Stimulated activated naive B cell treated with anti-CD40 and anti-IgM and Interleukin-4, amounts not matched to agents 10 μg/mL and 1 μg/mL and 100 μg/mL, for 72 hours (primary cell): Measurements from ENCODE around the gene WNT9A.
A peak's percentile ranks its signal among the peaks of the same experiment; 100 is the strongest.
"Not testable (repeated sequence)": the region's sequence is repeated elsewhere in the genome, so short reads cannot be mapped to it uniquely, and the experiment has no call there.

ENCODE experiments used
- ATAC-seq, 2 donors: fragments of 150-1000 bp; cut with Tn5 transposase; replicated peaks; 2 replicates each; pipeline ENCODE4 v1.10.0; 2021; ENCODE audit warnings: moderate library complexity in 1 of 2
- DNase-seq: peaks from one replicate; pipeline ENCODE4 v3.0.0; 2021
- H3K27ac Mint-ChIP-seq: one replicate; pipeline ENCODE4 v1.8.0; 2022; ENCODE audit warnings: mild to moderate bottlenecking, mixed read lengths
- H3K27me3 Mint-ChIP-seq, 2 donors: one replicate each; pipeline ENCODE4 v1.8.0; 2022; ENCODE audit warnings: mixed read lengths in 2 of 2
- H3K36me3 Mint-ChIP-seq, 2 donors: one replicate each; pipeline ENCODE4 v1.8.0; 2022; ENCODE audit warnings: mixed read lengths in 2 of 2, mild to moderate bottlenecking in 1 of 2
- H3K4me1 Mint-ChIP-seq, 2 donors: one replicate each; pipeline ENCODE4 v1.8.0; 2022; ENCODE audit warnings: mixed read lengths in 2 of 2, mild to moderate bottlenecking in 1 of 2
- H3K4me3 Mint-ChIP-seq, 2 donors: one replicate each; pipeline ENCODE4 v1.8.0; 2022; ENCODE audit warnings: mild to moderate bottlenecking in 2 of 2, mixed read lengths in 2 of 2, moderate library complexity in 1 of 2
- H3K9me3 Mint-ChIP-seq, 2 donors: one replicate each; pipeline ENCODE4 v1.8.0; 2022; ENCODE audit warnings: mixed read lengths in 2 of 2, mild to moderate bottlenecking in 1 of 2

WNT9A gene

GRCh38 chr1:227947676-227948492 is at the start of gene WNT9A:
Gene WNT9A, minus strand, starts transcription at chr1:227947932. Its CDS starts 45 bp downstream, at chr1:227947887.
- Mint-ChIP-seq H3K27ac (no peak within 1 kb of the TSS), H3K4me1 (peaks cover 10 to 14% of the 10 kb centered on the region in 2 donors), H3K4me3 (peak within 1 kb of the TSS; percentile 69 to 70), H3K9me3 (no peaks in the 10 kb centered on the region), H3K27me3 (peaks cover 48 to 64% of the 10 kb centered on the region in 2 donors), H3K36me3 (no peaks in the 10 kb centered on the region)
- DNase-seq (no peak), ATAC-seq (peak; percentile 42 to 48)

- Mint-ChIP-seq H3K9me3 (peaks cover 24 to 28% of the 10 kb centered on the region in 2 donors), H3K4me3 (no peak overlapping the region), H3K27ac (no peak overlapping the region), H3K36me3 (peaks cover 0 to 4% of the 10 kb centered on the region in 2 donors), H3K4me1 (peaks cover 2 to 4% of the 10 kb centered on the region in 2 donors), H3K27me3 (peaks cover 41 to 53% of the 10 kb centered on the region in 2 donors)
- DNase-seq (no peak), ATAC-seq (no peak)
Measured at GRCh38 chr1:227996187-227996950, 48.6 kb upstream of the WNT9A start.

GRCh38 chr1:227994632-227995300 is 47.0 kb upstream of the WNT9A start:
- no peak overlapping the region for H3K4me3 Mint-ChIP-seq
- no peak for ATAC-seq
- peaks cover 2 to 4% of the 10 kb centered on the region in 2 donors for H3K4me1 Mint-ChIP-seq
- peaks cover 24 to 28% of the 10 kb centered on the region in 2 donors for H3K9me3 Mint-ChIP-seq
- no peak overlapping the region for H3K27ac Mint-ChIP-seq
- H3K36me3 Mint-ChIP-seq: peaks cover 0 to 4% of the 10 kb centered on the region in 2 donors
- no peak for DNase-seq
- peaks cover 27 to 55% of the 10 kb centered on the region in 2 donors for H3K27me3 Mint-ChIP-seq

DNA sequence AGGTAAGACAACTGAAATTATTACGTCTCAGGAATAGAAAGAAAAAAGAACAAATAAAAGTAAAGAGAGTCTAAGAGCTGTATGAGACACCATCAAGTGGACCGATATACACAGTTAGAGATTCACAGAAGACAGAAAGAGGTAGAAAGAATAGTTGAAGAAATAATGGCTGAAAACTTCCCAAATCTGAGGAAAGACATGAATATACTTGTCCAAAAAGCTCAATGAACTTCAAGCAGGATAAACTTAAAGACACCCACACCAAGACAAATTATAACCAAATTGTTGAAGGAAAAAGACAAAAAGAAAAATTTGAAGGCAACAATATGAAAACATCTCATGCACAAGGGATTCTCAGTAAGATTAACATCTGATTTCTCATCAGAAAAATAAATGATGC is 39.4 kb upstream of the WNT9A start:
- H3K4me3 Mint-ChIP-seq: no peak overlapping the region
- no peak for ATAC-seq
- H3K4me1 Mint-ChIP-seq: no peaks in the 10 kb centered on the region
- no peak for DNase-seq
- peaks cover 7 to 8% of the 10 kb centered on the region in 2 donors for H3K9me3 Mint-ChIP-seq
- peaks cover 17 to 43% of the 10 kb centered on the region in 2 donors for H3K27me3 Mint-ChIP-seq
- no peak overlapping the region for H3K27ac Mint-ChIP-seq
- H3K36me3 Mint-ChIP-seq: peaks cover 0 to 4% of the 10 kb centered on the region in 2 donors

DNA sequence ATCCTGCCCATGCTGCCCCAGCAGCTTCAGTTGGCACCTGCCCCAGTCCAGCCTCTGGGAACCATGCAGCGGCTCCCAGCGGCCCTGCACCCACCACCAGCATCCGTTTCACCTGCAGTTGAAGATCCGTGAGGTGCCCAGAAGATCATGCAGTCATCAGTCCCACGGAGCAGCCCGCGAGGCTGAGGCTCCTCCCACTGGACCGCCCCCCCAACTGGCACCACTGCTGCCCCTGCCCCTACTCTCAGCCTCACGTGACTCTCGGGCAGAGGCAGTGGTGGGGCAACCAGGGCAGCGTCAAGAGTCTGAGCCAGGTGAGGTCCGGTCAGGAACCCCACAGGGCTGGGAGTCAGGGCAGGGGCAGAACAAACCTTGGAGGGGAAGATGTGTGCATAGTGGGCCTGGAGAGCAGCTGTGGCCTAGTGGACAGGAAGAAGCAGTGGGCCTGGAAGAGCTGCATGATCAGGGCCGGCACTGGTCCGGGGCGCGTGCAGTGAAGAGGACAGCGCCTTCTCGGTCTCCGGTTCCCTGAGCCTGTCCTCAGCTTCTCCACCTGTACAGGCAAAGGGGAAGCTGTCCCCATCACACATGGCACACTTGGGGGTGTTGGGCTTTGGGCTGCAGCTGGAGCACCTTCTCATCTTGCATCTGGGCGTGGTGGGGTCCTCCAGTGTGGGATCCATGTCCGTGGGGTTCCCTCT is 28.0 kb upstream of the WNT9A start:
- not testable (repeated sequence) for H3K4me1 Mint-ChIP-seq, H3K27ac Mint-ChIP-seq, ATAC-seq, H3K4me3 Mint-ChIP-seq, H3K9me3 Mint-ChIP-seq, H3K36me3 Mint-ChIP-seq, H3K27me3 Mint-ChIP-seq, DNase-seq

DNA sequence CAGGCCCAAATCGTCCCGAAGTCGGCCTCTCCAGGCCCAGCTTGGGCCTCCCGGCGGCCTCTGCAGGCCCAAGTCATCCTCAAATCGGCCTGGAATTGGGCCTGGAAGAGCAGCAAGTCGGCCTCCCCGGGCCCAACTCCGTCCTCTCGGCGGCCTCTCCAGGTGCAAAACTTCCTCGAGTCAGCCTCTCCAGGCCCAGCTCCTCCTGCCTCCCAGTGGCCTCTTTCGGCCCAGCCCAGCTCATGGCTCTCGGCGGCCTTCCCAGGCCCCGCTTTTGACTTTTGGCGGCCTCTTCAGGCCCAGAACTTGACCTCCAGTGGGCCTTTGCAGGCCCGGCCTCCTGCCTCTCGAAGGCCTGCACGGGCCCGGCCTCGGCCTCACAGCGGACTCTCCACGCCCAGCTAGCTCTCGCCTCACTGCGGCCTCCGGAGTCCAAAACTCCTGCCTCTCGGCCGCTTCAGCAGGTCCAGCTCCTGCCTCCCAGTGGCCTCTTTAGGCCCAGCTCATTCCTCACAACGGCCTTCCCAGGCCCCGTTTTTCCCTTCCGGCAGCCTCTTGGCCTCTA is 26.1 kb upstream of the WNT9A start:
- H3K4me1 Mint-ChIP-seq, H3K27me3 Mint-ChIP-seq, H3K36me3 Mint-ChIP-seq, H3K27ac Mint-ChIP-seq, H3K9me3 Mint-ChIP-seq, DNase-seq, ATAC-seq, H3K4me3 Mint-ChIP-seq: not testable (repeated sequence)

DNA sequence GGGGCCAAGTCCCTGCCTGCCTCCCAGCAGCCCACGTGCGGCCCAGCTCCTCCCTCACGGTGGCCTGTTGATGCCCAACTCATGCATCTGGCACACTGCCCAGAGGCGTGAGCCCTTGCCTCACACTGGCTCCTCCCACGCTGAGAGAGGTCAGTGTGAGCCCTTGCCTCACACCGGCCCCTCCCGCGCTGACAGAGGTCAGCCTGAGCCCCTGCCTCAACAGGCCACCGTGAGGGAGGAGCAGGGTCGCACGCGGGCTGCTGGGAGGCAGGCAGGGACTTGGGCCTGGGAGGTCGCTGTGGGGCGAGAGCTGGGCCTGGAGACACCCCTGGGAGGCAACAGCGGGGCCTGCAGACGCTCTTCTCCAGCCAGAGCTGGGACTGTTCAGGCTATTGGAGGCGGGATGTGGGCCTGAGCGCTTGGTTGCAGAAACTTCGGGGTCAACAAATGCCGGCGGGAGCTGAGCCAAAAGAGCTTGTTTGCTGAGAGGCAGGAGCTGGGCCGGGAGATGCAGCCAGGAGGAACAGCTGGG is 25.2 kb upstream of the WNT9A start:
- not testable (repeated sequence) for H3K4me3 Mint-ChIP-seq, ATAC-seq, H3K27me3 Mint-ChIP-seq, H3K27ac Mint-ChIP-seq, H3K4me1 Mint-ChIP-seq, DNase-seq, H3K36me3 Mint-ChIP-seq, H3K9me3 Mint-ChIP-seq

DNA sequence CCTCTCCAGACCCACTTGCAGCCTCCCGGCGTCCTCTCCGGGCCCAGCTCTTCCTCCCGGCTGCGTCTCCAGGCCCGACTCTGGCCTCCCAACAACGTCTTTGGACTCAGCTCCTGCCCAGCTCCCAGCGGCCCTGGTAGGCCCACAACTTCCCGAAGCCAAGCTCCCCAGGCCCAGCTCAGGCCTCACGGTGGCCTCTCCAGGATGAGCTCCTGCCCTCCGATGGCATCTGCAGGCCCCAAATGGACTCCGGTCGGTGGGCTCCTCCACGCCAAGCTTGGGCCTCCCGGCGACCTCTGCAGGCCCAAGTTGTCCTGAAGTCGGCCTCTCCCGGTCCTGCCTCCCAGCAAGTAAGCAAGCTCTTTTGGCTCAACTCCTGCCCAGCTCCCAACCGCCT is 24.5 kb upstream of the WNT9A start:
- not testable (repeated sequence) for H3K4me1 Mint-ChIP-seq, H3K9me3 Mint-ChIP-seq, H3K4me3 Mint-ChIP-seq, H3K27ac Mint-ChIP-seq, ATAC-seq, H3K36me3 Mint-ChIP-seq, DNase-seq, H3K27me3 Mint-ChIP-seq

DNA sequence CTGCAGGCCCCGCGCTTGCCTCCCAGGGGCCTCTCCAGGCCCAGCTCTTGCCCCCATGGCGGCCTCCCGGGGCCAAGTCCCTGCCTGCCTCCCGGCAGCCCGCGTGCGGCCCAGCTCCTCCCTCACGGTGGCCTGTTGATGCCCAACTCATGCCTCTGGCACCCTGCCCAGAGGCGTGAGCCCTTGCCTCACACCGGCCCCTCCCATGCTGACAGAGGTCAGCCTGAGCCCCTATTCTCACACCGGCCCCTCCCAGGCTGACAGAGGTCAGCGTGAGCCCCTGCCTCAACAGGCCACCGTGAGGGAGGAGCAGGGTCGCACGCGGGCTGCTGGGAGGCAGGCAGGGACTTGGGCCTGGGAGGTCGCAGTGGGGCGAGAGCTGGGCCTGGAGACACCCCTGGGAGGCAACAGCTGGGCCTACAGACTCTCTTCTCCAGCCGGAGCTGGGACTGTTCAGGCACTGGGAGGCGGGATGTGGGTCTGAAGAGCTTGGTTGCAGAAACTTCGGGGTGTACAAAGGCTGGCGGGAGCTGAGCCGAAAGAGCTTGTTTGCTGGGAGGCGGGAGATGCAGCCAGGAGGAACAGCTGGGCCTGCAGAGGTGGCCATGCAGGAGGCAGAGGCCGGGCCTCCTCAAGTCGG is 24.0 kb upstream of the WNT9A start:
- H3K27ac Mint-ChIP-seq, H3K27me3 Mint-ChIP-seq, H3K9me3 Mint-ChIP-seq, H3K36me3 Mint-ChIP-seq, H3K4me1 Mint-ChIP-seq, DNase-seq, H3K4me3 Mint-ChIP-seq, ATAC-seq: not testable (repeated sequence)

DNA sequence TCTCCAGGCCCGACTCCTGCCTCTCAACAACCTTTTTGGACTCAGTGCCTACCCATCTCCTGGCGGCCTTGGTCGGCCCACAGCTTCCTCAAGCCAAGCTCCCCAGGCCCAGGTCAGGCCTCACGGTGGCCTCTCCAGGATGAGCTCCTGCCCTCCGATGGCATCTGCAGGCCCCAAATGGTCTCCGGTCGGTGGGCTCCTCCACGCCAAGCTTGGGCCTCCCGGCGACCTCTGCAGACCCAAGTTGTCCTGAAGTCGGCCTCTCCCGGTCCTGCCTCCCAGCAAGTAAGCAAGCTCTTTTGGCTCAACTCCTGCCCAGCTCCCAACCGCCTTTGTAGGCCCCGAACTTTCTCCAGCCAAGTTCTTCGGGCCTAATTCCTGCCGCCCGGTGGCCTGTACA is 23.5 kb upstream of the WNT9A start:
- H3K27ac Mint-ChIP-seq, H3K27me3 Mint-ChIP-seq, H3K4me3 Mint-ChIP-seq, H3K9me3 Mint-ChIP-seq, H3K36me3 Mint-ChIP-seq, H3K4me1 Mint-ChIP-seq, DNase-seq, ATAC-seq: not testable (repeated sequence)

DNA sequence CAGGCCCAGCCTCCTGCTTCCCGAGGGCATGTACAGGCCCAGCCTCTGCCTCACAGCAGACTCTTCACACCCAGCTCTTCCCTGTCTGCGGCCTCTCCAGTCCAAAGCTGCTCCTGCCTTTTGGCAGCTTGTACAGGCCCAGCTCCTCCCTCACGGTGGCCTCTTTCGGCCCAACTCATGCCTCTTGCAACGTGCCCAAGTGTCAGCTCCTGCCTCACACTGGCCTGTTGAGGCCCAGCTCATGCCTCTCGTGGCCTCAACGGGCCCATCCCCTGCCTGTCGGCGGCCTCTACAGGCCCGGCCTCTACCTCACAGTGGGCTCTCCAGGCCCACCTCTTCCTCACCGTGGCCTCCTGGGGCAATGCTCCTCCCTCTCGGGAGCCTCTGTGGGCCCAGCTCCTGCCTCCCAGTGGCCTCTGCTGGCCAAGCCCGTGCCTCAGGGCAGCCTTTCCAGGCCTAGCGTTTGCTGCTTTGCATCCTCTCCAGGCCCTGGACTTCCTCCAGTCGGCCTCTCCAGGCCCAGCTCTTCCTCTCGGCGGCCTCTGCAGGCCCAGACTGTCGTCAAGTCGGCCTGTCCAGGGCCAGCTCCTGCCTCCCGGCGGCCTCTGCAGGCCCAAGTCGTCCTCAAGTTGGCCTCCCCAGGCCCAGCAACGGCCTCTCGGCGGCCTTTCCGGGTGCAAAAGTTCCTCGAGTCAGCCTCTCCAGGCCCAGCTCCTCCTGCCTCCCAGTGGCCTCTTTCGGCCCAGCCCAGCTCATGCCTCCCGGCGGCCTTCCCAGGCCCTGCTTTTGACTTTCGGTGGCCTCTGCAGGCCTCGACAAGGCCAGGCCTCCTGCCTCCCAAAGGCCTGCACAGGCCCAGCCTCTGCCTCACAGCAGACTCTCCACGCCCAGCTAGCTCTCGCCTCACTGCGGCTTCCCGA is 22.6 kb upstream of the WNT9A start:
- ATAC-seq, H3K4me1 Mint-ChIP-seq, H3K27ac Mint-ChIP-seq, H3K9me3 Mint-ChIP-seq, H3K4me3 Mint-ChIP-seq, H3K36me3 Mint-ChIP-seq, DNase-seq, H3K27me3 Mint-ChIP-seq: not testable (repeated sequence)

GRCh38 chr1:227967815-227968214 is 20.1 kb upstream of the WNT9A start:
- not testable (repeated sequence) for H3K36me3 Mint-ChIP-seq, H3K9me3 Mint-ChIP-seq, H3K4me1 Mint-ChIP-seq, H3K4me3 Mint-ChIP-seq, H3K27me3 Mint-ChIP-seq, H3K27ac Mint-ChIP-seq, ATAC-seq, DNase-seq
